NCI-H2171 treated with DMSO at 0.1 percent for 48 hours (cell line): ENCODE measurements around the gene ARMC5.
"Not testable (repeated sequence)": the region's sequence is repeated elsewhere in the genome, so short reads cannot be mapped to it uniquely, and the experiment has no call there.

Experiments
- DNase-seq: peaks from one replicate; lab custom pipeline; 2025; lab: John Stamatoyannopoulos, UW

The ARMC5 gene

DNA sequence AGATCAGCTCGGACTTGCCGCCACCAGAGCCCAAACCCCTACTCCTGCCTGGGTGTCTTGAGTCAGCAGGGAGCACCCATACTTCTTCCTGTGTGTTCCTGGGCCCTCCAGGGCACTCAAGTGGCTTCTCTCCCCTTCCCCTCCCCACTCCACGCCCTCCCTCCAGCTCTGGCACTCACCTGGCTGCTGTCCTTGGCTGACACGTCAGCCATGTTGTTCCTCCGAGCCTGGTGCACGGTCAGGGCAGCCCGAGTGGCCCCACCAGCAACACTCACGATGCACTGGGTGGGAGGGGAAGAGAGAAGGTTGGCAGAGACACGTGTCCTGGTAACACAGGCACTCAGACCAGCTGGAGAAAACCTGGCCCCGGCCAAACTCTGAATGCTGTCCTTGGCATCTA, 37.4 kb downstream of the ARMC5 start:
- no peak for DNase-seq

DNA sequence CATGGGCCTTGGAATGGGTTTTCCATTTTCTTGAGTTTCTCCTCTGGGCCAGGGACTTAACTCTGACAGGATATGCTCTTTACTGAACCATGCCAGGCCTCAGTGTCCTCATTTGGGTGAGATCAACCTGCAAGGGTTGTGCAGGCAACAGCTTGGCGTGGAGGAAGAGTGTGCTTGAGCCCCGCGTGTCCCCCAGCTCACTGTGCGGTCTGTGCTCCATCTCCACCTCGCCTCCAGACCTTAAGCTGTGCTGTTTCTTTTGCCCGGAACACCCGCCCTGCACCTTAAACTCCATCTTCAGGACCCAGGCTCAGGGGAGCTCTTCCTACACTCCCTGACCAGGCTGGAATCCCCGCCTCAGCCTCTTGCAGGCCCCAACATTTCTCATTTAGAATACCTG, 39.2 kb downstream of the ARMC5 start:
- no peak for DNase-seq

DNA sequence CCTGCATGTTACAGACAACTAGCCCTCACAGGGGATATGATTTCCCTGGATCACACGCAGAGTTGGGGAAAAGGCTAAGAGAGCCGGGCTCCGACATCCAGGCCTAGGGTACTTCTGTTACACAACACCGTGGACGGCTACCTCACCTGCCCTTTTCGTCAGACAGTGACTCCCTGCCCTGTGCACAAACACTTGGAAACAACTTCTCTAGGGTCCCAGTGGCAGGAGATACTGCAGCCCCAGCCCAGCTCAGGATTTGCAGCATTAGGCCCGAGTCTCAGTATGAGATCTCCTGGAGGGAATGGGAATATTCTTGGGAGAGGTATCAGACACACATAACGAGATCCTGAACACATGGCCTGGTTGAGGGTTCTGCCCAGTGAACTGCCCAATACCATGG, 40.6 kb downstream of the ARMC5 start:
- DNase-seq = no peak

DNA sequence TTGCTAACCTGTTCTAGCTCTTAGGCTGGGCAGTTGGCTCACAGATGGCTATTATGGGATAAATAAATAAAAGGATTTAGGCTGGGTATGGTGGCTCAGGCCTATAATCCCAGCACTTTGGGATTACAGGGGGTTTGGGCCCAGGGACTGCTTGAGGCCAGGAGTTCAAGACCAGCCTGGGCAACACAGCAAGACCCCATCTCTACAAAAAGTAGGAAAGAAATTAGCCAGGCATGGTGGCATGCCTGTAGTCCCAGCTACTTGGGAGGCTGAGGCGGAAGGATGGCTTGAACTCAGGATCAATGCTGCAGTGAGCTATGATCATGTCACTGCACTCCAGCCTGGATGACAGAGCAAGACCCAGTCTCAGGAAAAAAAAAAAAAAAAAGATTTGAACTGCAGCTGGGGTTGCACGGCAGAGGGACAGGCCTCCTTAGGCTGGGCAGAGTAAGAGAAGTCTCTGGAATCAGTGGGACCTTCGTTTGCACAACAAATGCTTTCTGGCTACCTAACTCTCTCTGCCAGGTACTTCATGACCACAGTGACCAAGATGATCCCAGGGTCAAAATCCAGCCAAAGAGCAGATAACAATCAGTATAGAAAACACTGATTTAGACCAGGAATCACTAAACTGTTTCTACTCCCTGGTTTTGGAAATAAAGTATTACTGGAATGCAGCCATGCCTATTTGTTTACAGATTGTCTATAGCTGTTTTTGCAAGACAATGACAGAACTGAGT, 42.1 kb downstream of the ARMC5 start:
- no peak for DNase-seq

DNA sequence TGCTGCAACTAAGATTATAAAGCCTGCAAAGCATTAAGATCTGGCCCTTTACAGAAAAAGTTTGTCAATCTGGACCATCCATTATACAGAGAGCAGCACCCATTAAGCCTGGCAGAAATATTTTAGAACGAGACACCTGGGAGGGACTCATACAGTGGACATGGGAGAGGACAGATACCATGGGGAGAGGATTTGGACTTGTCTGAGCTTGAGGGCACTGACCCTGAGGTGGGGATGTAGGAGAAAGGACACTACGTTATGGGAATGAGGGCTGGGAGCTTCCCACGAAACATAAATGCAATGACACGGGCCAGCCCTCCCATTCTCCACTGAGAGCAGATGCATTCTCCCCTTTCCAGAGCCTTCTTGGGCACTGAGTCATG, 42.7 kb downstream of the ARMC5 start:
- no peak for DNase-seq

DNA sequence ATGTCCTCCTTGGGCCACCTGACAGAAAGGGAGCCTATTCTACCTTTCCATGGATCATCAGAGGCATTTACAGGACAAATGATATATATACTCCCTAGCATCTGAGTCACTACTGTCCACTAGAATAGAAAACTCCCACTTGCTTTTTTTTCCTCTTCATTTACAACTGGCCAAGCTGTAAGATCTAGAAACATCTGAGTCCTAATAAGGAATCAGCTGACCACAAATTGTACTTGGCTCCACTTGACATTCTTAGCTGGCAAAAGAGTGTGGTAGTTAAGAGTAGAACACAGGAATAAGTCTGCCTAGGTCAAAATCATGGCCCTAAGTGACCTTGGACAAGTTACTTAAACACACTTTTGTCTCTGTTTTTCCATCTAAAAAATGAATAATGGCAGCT, 43.7 kb downstream of the ARMC5 start:
- DNase-seq = no peak

DNA sequence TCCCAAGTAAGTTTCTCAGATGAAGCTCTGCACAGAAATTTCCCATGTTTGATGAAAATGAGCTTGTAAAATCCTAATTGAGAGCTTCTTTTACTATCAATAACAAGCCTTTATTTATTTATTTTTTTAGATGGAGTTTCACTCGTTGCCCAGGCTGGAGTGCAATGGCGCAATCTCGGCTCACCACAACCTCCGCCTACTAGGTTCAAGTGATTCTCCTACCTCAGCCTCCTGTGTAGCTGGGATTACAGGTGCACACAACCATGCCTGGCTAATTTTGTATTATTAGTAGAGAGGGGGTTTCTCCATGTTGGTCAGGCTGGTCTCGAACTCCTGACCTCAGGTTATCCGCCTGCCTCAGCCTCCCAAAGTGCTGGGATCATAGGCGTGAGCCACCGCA, 44.3 kb downstream of the ARMC5 start:
- DNase-seq = not testable (repeated sequence)

- DNase-seq = no peak
These were observed 44.9 kb downstream of the ARMC5 start for GRCh38 chr16:31504159-31504558.

- no peak for DNase-seq
These were observed 46.2 kb downstream of the ARMC5 start for GRCh38 chr16:31505483-31505882.

DNA sequence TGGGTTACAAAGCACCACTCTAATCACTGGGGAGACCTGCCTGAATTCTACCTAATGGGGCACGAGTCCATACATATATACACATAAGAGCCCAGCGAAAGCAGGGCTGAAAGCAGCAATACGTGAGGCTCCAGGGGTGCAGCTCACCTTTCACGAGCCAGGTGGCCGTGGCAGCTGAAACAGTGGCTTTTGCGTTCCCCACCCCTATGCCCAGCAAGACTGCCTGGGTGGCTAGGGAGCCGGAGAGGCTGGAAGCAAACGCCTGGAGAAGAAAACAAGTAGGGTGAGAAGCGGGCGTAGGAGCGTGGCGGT, 48.3 kb downstream of the ARMC5 start:
- no peak for DNase-seq

DNA sequence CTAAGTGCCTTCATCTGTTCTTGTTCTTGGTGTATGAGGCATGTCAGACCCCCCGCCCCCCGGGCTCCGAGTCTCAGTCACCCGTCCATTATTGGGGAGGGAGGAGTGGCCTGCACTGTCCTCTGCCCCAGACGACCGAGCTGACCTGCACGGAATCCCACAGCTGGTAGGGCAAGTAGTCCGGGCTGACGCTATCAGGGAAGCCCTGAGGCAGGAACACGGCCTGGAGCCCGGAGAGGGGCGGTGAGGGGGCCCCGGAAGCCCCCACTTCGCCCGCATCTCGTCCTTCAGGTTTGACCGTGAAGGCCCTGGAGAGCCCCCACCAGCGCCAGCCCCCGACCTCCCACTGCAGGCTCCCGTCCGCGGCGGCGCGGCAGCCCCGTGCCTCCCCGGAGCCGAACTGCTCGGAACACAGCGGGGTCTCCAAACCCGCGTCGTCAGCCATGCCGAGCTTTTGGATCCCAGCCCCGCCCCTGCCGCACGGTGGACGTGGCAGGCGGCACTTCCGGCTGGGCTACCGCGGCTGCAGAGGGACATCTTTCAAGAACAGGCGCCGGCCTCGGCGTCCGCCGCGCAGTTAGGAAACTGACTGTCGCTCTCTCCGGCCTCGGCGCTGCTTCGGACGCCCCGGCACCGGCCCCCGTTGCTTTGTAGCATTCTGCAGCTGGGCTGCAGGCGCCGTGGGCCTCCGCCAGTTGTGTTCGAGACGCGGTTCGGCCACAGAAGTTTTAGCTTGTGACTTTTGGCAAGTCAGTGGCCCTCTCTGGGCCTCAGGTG, 48.8 kb downstream of the ARMC5 start, which contains the start of gene RUSF1:
Gene RUSF1, minus strand, starts transcription at position 463 of the 777 bp plus-strand sequence. Its CDS starts 18 bp downstream, at position 445.
- DNase-seq = peak; percentile 73

DNA sequence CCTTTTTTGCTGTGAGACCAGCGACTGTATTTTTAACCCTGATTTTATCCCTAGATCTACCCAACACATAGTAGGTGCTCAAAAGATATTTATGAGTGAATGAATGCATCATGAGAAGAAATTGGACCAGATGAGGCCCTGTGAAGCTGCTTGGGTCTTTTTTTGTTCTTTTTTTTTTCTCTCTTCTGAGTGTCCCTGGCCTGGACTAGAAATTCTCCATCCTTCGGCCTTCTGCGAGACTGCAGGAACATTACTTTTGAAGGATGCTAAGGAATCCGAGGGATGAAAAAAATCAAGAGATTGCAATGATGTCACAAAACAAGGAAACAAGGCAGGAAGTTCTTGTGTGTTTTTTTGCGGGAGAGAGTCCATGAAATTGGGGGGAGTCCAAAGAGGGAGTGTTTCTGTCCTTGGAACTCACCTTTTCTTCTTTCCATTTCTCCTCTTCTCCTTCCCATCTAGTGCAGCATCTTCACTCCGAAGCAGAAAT, 49.5 kb downstream of the ARMC5 start:
- DNase-seq = peak; percentile 33

- DNase-seq = no peak
These were observed 53.8 kb downstream of the ARMC5 start for GRCh38 chr16:31513126-31513525.

GRCh38 chr16:31513884-31514283, 54.6 kb downstream of the ARMC5 start:
- no peak for DNase-seq
